Embryonic facial prominence (tissue), 1 donor: ENCODE results near the gene TPPP2.
"Not testable (repeated sequence)": the region's sequence is repeated elsewhere in the genome, so short reads cannot be mapped to it uniquely, and the experiment has no call there.

Source experiments
- DNase-seq: peaks from one replicate; pipeline ENCODE4 v3.0.0-alpha.2; 2016; ENCODE audit errors: extremely low spot score

TPPP2 gene

GRCh38 chr14:21029917-21030316, at the start of gene TPPP2:
Gene TPPP2, plus strand, starts transcription at chr14:21030217. Its CDS starts 365 bp downstream, at chr14:21030582.
- DNase-seq, result no peak

GRCh38 chr14:20980906-20981305, 49.1 kb upstream of the TPPP2 start:
- no peak for DNase-seq

DNA sequence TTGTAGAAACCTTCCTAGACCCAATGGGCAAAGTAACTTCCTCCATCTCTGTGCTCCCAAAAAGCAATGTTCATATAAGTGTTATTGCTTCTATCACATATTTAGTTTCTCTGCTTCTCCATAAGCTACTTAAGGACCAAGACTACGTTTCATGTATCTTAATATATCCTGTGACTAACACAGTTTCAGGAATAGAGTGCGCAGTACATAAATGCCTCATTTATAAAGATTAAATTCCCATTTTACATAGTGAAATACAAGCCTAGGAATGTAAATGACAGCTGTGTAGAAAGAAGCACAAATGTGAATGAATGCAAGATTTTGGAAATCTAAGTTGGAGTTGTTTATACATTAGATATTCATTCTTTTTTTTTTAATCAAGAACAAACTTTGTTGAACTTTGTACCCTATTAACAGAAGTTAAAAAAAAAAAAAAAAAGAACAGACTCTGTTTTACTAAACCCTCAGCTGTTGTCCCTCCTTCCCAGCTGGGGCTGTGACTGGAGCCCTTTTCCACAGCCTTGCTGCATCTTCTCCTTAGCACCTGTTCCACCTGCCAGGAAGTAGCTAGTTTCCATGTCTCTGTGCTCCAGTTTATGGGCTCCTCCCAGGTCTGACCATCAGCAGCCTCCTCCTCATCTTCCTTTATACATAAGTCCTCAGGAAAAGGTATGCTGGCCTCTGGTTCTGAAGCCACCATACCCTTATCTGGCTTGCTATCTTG, 47.2 kb upstream of the TPPP2 start:
- no peak for DNase-seq

- not testable (repeated sequence) for DNase-seq
These were observed 44.4 kb upstream of the TPPP2 start for GRCh38 chr14:20985650-20986049.

DNA sequence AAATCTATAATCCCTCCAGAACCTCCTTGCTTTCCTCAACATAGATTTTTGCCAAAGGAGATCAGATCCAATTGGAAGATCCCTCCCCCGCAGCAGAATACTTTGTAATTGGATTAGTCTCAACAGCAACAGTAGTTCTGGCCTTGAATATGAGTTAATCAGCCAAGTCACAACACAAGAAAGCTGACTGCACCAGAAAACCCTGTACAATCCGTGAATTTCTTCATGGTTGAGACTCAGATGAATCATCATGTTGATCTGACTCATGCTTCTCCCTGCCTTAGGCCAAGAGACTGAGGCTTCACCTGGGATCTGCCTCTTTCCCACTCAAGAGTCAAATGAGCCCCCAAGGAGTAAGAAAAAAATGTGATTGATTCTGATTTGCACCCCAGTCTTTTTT, 43.2 kb upstream of the TPPP2 start:
- no peak for DNase-seq

DNA sequence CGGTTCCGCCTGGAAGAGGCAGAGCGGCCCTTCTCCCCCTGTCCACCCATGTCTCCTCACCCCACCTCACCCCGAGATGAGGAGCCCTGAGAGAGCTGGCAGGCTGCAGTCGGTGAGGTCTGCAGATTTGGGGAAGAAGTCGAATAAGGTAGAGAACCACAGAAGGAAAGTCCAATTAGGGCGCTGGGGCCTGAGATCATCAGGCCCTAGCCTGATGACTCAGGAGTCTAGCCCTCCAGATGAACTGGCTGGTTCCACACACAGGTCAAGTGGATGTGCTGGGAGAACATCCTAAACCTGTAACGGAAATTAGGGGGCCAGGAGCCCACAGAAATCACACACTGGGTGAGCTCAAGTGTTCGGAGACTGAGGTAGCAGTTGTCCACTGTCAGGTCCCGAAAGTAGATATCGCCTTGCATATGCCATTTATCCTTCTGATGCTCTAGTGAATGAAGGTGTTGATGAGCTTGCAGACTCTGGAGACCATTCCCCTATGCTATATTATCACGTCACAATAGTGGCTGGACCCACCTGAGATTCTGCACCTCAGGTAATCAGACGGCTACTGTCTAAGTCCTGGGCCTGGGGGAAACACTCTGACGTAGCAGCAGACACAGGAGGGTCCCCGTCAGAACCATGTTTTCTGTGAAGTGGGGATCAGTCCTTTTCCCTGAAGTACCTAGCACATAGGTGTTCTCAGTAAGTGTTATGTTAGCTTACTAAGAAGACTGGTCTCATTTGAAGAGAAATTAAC, 41.1 kb upstream of the TPPP2 start:
- no peak for DNase-seq

- DNase-seq, result no peak
These were observed 40.6 kb upstream of the TPPP2 start for GRCh38 chr14:20989471-20989786.

- DNase-seq, result peak; percentile 94
These were observed 40.0 kb upstream of the TPPP2 start, which contains the start of gene METTL17 for GRCh38 chr14:20989787-20990600. Gene METTL17, plus strand, starts transcription at chr14:20989980. Its CDS starts 23 bp downstream, at chr14:20990003.

- DNase-seq, result no peak
These were observed 33.5 kb upstream of the TPPP2 start for GRCh38 chr14:20996521-20996920.

DNA sequence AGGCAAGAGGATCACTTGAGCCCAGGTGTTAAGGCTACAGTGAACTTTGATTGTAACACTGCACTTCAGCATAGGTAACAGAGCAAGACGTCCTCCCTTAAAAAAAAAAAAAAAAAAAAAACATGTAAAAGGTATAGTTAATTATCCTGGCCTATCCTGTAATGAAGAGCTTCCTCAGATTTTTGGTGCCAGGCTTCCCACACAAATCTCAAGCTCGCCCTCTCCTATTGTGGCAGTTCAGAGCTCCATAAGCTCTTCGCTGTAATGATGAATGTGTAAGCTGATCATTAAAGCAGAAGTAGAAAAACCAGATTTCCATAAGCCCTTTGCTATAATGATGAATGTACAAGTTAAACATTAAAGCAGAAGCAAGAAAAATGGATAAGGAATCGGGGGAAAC, 32.9 kb upstream of the TPPP2 start:
- DNase-seq, result no peak

DNA sequence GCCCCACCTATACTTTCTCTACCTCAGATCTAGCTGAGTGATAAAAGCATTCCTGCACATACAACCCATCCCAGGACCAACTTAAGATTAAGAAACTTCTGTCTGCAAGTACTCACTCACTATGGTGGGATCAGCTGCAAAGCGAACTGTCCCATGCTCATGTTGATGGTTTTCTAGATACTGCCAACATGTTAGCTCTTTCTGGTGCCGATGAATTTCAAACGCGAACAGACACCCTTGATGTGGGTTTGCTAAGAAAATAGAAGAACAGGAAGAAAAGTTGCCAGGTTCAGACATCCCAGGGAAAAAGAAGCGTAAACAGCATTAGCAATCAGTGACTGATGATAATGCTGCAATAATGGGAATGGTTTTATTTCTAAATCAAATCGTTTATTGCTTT, 32.5 kb upstream of the TPPP2 start:
- DNase-seq, result no peak

GRCh38 chr14:20998139-20998538, 31.9 kb upstream of the TPPP2 start:
- no peak for DNase-seq

- DNase-seq, result no peak
These were observed 31.2 kb upstream of the TPPP2 start, which contains the start of gene SLC39A2 for GRCh38 chr14:20998674-20999366. Gene SLC39A2, plus strand, starts transcription at chr14:20999293. Its CDS starts 154 bp downstream, at chr14:20999447.

- DNase-seq, result no peak
These were observed 30.4 kb upstream of the TPPP2 start for GRCh38 chr14:20999591-20999990.

GRCh38 chr14:21001218-21001617, 28.8 kb upstream of the TPPP2 start:
- DNase-seq, result no peak

DNA sequence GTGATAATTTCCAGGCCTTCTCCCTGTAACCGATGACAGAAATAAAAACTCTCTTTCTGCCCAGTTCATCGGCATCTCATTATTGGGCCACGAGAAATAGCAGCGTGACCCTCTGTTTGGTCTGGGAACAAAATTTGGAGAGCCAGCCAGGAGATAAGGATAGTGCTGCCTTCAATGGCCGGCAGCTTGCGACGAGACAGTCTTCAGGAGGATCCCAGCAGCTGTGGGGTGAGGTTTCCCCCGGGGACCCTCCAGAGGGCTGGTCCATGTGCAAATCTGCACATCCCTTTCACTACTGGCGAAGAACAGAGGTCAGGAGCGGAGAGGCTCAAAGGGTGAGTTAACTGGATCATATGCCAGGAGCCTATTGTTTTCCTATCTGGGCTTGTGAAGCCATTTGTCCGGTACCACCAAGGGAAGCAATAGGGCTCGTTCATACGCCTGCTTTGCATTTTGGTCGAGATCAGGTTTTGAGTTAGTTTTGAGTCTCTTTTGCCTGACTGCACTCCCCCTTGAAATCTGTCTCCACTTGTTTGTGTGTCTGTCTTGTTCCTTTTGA, 26.1 kb upstream of the TPPP2 start:
- DNase-seq, result no peak

DNA sequence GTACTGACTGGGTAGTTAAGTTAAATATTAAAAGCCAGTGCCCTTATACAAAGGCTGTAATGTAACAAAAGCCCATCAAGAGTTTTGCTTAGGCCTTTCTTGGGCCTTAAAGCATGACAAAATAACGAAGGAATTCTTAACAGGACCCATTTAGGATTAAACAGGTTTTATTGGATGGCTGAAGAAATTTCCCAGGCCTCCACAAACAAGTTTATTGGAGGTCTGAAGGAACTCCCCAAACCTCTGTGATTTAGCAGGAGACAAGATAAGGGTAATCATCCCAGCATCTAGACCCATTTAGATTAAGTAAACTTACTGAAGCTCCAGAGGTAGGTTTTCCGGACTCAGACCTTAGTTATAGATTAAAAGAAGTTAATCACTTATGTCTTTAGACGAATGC, 20.3 kb upstream of the TPPP2 start:
- DNase-seq, result not testable (repeated sequence)

GRCh38 chr14:21011136-21011535, 18.9 kb upstream of the TPPP2 start:
- no peak for DNase-seq

- DNase-seq, result peak; percentile 66
These were observed 15.2 kb upstream of the TPPP2 start for GRCh38 chr14:21014761-21015190.

DNA sequence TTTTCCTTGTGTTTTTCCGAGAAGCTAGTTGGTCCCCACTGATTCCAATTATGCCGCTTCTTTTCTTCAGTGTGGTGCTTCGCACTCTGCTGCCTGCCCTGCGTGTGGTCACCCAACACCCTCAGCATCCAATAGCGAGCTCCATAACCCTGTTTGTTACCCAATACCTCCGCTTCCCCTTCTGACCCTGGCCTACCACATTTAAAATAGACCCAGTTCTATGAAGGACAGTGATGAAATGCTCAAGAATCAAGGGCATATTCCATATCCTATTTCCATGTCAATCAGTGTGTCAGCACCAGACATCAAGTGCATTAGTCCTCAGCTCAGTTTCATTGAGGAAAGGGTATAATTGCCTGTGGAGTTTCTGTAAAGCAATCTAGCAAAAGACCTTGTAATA, 14.7 kb upstream of the TPPP2 start:
- DNase-seq, result no peak

- DNase-seq, result no peak
These were observed 13.4 kb upstream of the TPPP2 start for GRCh38 chr14:21016413-21017190.
